K562 (cell line): ENCODE data around the gene TCF3. TPM values are rescaled to one million over a fixed set of nuclear protein-coding genes. Genes with fewer than 3 reads are reported as not detected.

Experiments
- ASH1L ChIP-seq: fragments of 450-650 bp; IDR thresholded peaks from 2 replicates; pipeline ENCODE4 v1.6.1; 2018; ENCODE audit warnings: borderline replicate concordance, mild to moderate bottlenecking, low read depth; ENCODE audit not compliant: partially characterized antibody
- BMI1 ChIP-seq: fragments of 150-350 bp; IDR thresholded peaks from 2 replicates; pipeline ENCODE4 v1.6.1; 2014; ENCODE audit warnings: low read length
- CBX3 ChIP-seq, 2 experiments: IDR thresholded peaks; 1 replicate in 1 of 2; 2 replicates in 1 of 2; pipeline ENCODE4 v1.6.1; 2012; ENCODE audit warnings: inconsistent platforms in 2 of 2, low read length in 2 of 2, borderline replicate concordance in 1 of 2, control low read depth in 1 of 2
- JUNB ChIP-seq: fragments of 450-650 bp; formaldehyde crosslinking; conservative IDR thresholded peaks from 2 replicates; pipeline ENCODE4 v1.4.0; 2020; ENCODE audit warnings: mild to moderate bottlenecking
- KLF13 ChIP-seq: fragments of 450-650 bp; IDR thresholded peaks from 2 replicates; pipeline ENCODE4 v1.6.1; 2016; ENCODE audit warnings: missing genetic modification characterization, low read depth, mild to moderate bottlenecking, missing compliant biosample characterization, moderate library complexity, borderline replicate concordance
- L3MBTL2 ChIP-seq: fragments of 450-650 bp; IDR thresholded peaks from 2 replicates; pipeline ENCODE4 v1.6.1; 2016; ENCODE audit warnings: mild to moderate bottlenecking, moderate library complexity
- MCM3 ChIP-seq: fragments of 450-650 bp; IDR thresholded peaks from 2 replicates; pipeline ENCODE4 v1.6.1; 2016
- MTA1 ChIP-seq: fragments of 450-650 bp; IDR thresholded peaks from 2 replicates; pipeline ENCODE4 v1.6.1; 2017; ENCODE audit warnings: borderline replicate concordance
- NCOR1 ChIP-seq: fragments of 450-650 bp; IDR thresholded peaks from 2 replicates; pipeline ENCODE4 v1.6.1; 2016; ENCODE audit warnings: mild to moderate bottlenecking, moderate library complexity
- RFX7 ChIP-seq: fragments of 250-450 bp; sonication (Bioruptor Pico); IDR thresholded peaks from 2 replicates; pipeline ENCODE4 v1.5.1; 2021; ENCODE audit warnings: mild to moderate bottlenecking
- SAFB2 ChIP-seq: fragments of 200-400 bp; formaldehyde crosslinking; IDR thresholded peaks from 2 replicates; pipeline ENCODE4 v1.6.1; 2018; ENCODE audit warnings: borderline replicate concordance, low read length, low read depth, moderate library complexity; ENCODE audit not compliant: severe bottlenecking
- SRSF9 ChIP-seq: fragments of 200-400 bp; formaldehyde crosslinking; IDR thresholded peaks from 2 replicates; pipeline ENCODE4 v1.6.1; 2017; ENCODE audit warnings: low read depth, low read length, borderline replicate concordance
- ZBTB7A ChIP-seq: IDR thresholded peaks from 2 replicates; pipeline ENCODE4 v1.6.1; 2011; ENCODE audit warnings: low read depth, mild to moderate bottlenecking, low read length, moderate library complexity, borderline replicate concordance; ENCODE audit not compliant: control insufficient read depth
- ZNF124 ChIP-seq: sonication (generic); formaldehyde crosslinking; IDR thresholded peaks from 2 replicates; pipeline ENCODE4 v1.8.1; 2022; ENCODE audit warnings: missing genetic modification reagents
- ZNF263 ChIP-seq: sonication (generic); formaldehyde crosslinking; IDR thresholded peaks from 2 replicates; pipeline ENCODE4 v1.8.0; 2022; ENCODE audit warnings: mild to moderate bottlenecking, missing genetic modification reagents, borderline replicate concordance
- ZNF717 ChIP-seq: fragments of 250-450 bp; sonication (Bioruptor Pico); IDR thresholded peaks from 2 replicates; pipeline ENCODE4 v1.5.0; 2021
- polyA plus RNA-seq, 8 experiments: library from polyadenylated mRNA; depleted of rRNA in 4 of 8; stranded (reverse) in 5 of 8; unstranded in 3 of 8; fragments of >200 nt; fragmentation: Nextera tagmentation in 2 of 8; fragmentation: Illumina TruSeq in 1 of 8; extraction: Ambion mirVana in 2 of 8; extraction: Trizol in 1 of 8; gene quantifications; 2 replicates each; pipeline versions ENCODE4 v1.2.1 to v1.2.3, GENCODE V29; 2011 to 2014; ENCODE audit warnings: inconsistent platforms in 1 of 8, missing spikeins in 1 of 8
- total RNA-seq, 7 experiments: library from RNA; depleted of rRNA in 6 of 7; stranded (reverse); fragments of >200 nt in 6 of 7; fragmentation: Illumina TruSeq in 2 of 7; extraction: Trizol in 2 of 7; gene quantifications; 2 replicates each; pipeline versions ENCODE4 v1.2.1 to v1.2.3, GENCODE V29; 2011 to 2021; ENCODE audit warnings: low replicate concordance in 1 of 7
- TF ChIP-seq, protein P1 (sequence below): fragments of 250-450 bp; sonication (Bioruptor Pico); IDR thresholded peaks from 2 replicates; pipeline ENCODE4 v1.5.0; 2020; ENCODE audit warnings: mild to moderate bottlenecking
- TF ChIP-seq, protein P2 (sequence below): IDR thresholded peaks from 2 replicates; pipeline ENCODE4 v1.6.1; 2012; ENCODE audit warnings: low read depth, low read length, improper control_type of control experiment, borderline replicate concordance
- TF ChIP-seq, protein P3 (sequence below): fragments of 250-450 bp; sonication (Bioruptor Pico); IDR thresholded peaks from 2 replicates; pipeline ENCODE4 v1.6.1; 2021; ENCODE audit warnings: mild to moderate bottlenecking
- TF ChIP-seq, protein P4 (sequence below), 3 experiments: fragments of 200-800 bp in 1 of 3; fragments of 250-450 bp in 1 of 3; fragments of 450-650 bp in 1 of 3; sonication (Bioruptor Pico) in 1 of 3; sonication (Bioruptor generic) in 1 of 3; formaldehyde crosslinking in 1 of 3; IDR thresholded peaks; 2 replicates each; pipeline versions ENCODE4 v1.6.1 to v1.8.0; 2016 to 2022; ENCODE audit warnings: mild to moderate bottlenecking in 2 of 3, missing genetic modification characterization in 2 of 3, missing compliant biosample characterization in 1 of 3, moderate library complexity in 1 of 3

Gene TCF3
- total and polyA plus RNA-seq, 9 of the 15 experiments (the other 6 are each of a cell fraction or from before 2014, with no cell fraction given), result 5.6 to 259 (median 84.0) TPM

DNA sequence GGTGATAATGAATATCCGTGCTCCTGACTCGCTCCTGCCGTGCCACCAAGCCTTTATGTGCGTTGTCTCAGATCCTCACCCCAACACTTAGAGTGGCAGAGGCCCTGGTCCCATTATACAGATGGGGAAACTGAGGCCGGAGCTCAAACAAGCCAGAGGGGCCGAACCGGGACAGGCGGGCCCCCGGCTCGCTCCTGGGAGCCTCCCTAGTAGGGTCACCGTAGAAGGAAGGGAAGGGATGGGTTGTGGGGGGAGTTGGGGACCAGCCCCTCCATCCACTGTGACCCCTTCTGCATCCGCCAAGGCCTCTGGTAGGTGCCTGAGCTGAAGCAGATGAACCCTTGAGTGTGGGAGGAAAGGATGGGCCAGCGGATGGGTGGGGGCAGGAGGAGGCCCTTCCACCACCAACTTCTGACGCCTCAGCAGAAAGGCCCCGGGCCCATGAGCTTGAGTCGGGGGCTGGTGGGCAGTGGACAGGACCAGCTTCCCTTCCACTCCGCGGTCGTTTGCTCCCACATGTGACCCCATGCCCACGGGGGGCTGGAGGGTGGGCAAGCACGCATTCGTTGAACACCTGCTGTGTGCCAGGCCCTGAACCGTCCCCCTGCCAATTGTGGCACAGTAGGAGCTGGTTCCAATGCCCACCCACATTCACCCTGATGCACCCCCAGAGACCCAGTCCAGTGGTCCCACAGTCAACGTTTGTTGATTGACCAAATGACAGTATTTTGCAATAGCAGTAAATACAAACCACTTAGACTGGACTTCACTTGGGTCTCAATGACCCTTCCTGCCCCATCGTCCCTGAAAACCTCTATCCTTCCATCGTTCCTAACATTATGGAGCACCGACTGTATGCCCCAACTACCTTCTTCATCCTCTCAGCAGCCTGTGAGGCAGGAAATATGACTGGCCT is 24.2 kb upstream of the TCF3 start (continued):
- TF ChIP-seq ZNF263 (CRISPR knock-in tag) (no peak), ASH1L (no peak), NCOR1 (no peak), MCM3 (no peak), SAFB2 (no peak), RFX7 (no peak), CBX3 (IDR thresholded peaks at IDR 0.05; ENCODE audit: borderline replicate concordance in 1 of 2, low read length in 2 of 2) (peak in 1 of 2 experiments; percentile 72; a peak in 1 of 3 replicates), KLF13 (no peak), SRSF9 (no peak), L3MBTL2 (no peak), JUNB (CRISPR knock-in tag) (no peak), BMI1 (no peak), ZNF124 (CRISPR knock-in tag) (no peak), ZBTB7A (peak; percentile 44; the same call in 1 of the 2 replicates), MTA1 (0 out of 2 replicates have a peak, but pooled peaks have one; percentile 23), ZNF717 (no peak)
- TF ChIP-seq, protein P1, sequence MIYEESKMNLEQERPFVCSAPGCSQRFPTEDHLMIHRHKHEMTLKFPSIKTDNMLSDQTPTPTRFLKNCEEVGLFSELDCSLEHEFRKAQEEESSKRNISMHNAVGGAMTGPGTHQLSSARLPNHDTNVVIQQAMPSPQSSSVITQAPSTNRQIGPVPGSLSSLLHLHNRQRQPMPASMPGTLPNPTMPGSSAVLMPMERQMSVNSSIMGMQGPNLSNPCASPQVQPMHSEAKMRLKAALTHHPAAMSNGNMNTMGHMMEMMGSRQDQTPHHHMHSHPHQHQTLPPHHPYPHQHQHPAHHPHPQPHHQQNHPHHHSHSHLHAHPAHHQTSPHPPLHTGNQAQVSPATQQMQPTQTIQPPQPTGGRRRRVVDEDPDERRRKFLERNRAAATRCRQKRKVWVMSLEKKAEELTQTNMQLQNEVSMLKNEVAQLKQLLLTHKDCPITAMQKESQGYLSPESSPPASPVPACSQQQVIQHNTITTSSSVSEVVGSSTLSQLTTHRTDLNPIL, result no peak
- TF ChIP-seq, protein P2, sequence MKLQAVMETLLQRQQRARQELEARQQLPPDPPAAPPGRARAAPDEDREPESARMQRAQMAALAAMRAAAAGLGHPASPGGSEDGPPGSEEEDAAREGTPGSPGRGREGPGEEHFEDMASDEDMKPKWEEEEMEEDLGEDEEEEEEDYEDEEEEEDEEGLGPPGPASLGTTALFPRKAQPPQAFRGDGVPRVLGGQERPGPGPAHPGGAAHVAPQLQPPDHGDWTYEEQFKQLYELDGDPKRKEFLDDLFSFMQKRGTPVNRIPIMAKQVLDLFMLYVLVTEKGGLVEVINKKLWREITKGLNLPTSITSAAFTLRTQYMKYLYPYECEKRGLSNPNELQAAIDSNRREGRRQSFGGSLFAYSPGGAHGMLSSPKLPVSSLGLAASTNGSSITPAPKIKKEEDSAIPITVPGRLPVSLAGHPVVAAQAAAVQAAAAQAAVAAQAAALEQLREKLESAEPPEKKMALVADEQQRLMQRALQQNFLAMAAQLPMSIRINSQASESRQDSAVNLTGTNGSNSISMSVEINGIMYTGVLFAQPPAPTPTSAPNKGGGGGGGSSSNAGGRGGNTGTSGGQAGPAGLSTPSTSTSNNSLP, result no peak
- TF ChIP-seq, protein P3, sequence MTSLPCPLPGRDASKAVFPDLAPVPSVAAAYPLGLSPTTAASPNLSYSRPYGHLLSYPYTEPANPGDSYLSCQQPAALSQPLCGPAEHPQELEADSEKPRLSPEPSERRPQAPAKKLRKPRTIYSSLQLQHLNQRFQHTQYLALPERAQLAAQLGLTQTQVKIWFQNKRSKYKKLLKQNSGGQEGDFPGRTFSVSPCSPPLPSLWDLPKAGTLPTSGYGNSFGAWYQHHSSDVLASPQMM (CRISPR knock-in tag), result no peak
- TF ChIP-seq, protein P4, sequence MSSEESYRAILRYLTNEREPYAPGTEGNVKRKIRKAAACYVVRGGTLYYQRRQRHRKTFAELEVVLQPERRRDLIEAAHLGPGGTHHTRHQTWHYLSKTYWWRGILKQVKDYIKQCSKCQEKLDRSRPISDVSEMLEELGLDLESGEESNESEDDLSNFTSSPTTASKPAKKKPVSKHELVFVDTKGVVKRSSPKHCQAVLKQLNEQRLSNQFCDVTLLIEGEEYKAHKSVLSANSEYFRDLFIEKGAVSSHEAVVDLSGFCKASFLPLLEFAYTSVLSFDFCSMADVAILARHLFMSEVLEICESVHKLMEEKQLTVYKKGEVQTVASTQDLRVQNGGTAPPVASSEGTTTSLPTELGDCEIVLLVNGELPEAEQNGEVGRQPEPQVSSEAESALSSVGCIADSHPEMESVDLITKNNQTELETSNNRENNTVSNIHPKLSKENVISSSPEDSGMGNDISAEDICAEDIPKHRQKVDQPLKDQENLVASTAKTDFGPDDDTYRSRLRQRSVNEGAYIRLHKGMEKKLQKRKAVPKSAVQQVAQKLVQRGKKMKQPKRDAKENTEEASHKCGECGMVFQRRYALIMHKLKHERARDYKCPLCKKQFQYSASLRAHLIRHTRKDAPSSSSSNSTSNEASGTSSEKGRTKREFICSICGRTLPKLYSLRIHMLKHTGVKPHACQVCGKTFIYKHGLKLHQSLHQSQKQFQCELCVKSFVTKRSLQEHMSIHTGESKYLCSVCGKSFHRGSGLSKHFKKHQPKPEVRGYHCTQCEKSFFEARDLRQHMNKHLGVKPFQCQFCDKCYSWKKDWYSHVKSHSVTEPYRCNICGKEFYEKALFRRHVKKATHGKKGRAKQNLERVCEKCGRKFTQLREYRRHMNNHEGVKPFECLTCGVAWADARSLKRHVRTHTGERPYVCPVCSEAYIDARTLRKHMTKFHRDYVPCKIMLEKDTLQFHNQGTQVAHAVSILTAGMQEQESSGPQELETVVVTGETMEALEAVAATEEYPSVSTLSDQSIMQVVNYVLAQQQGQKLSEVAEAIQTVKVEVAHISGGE (CRISPR knock-in tag; IDR thresholded peaks at IDR 0.05), result no peak
